A549 treated with Hydrocortisone at 1 μM for 4 hours (cell line): ENCODE data around the gene HEPH. TPM values are rescaled to one million over a fixed set of nuclear protein-coding genes. Genes with fewer than 3 reads are reported as not detected.

Experiments used
- total RNA-seq: library from RNA; stranded (reverse); fragments of 200-300 nt; extraction: Qiagen RNA extraction; gene quantifications from 5 replicates; pipeline ENCODE4 v1.2.3, GENCODE V29; 2022

HEPH gene, protein sequence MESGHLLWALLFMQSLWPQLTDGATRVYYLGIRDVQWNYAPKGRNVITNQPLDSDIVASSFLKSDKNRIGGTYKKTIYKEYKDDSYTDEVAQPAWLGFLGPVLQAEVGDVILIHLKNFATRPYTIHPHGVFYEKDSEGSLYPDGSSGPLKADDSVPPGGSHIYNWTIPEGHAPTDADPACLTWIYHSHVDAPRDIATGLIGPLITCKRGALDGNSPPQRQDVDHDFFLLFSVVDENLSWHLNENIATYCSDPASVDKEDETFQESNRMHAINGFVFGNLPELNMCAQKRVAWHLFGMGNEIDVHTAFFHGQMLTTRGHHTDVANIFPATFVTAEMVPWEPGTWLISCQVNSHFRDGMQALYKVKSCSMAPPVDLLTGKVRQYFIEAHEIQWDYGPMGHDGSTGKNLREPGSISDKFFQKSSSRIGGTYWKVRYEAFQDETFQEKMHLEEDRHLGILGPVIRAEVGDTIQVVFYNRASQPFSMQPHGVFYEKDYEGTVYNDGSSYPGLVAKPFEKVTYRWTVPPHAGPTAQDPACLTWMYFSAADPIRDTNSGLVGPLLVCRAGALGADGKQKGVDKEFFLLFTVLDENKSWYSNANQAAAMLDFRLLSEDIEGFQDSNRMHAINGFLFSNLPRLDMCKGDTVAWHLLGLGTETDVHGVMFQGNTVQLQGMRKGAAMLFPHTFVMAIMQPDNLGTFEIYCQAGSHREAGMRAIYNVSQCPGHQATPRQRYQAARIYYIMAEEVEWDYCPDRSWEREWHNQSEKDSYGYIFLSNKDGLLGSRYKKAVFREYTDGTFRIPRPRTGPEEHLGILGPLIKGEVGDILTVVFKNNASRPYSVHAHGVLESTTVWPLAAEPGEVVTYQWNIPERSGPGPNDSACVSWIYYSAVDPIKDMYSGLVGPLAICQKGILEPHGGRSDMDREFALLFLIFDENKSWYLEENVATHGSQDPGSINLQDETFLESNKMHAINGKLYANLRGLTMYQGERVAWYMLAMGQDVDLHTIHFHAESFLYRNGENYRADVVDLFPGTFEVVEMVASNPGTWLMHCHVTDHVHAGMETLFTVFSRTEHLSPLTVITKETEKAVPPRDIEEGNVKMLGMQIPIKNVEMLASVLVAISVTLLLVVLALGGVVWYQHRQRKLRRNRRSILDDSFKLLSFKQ
- total RNA-seq: not detected in 5 replicates

DNA sequence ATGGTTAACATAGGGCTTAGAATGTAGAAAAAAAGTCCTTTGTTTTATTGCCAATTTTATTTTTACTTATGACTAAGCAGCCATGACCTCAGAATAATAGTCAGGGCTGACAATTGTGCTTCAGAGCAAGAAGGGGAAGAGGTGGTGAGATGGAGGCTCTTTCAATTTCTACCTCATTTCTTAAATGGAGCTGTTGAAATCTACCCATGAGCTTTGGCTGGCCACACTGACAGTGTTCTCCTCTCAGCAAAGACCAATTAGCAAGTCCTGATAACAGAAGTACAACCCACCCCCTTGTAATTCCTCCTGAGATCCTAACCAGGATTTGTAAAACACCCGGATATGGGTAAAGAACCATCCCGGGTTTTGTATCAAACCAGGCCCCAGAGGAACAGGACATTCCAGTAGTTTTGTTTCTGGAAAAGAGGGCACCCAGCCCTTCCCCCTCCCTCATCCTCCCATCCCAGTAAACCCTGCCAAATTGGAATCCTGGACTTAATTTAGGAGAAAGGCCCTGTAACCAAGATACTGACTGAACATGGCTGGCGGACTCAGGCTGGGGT lies at the start of gene HEPH:
Gene HEPH, plus strand, starts transcription at position 399 of the 563 bp plus-strand sequence. CDS start 6,324 bp downstream, outside the sequence.

Other genes with a start within 250 kb of the HEPH start
- gene VSIG4, start 124.2 kb upstream of the HEPH start, total RNA-seq: not detected in 5 replicates